BE2C (cell line): ENCODE results near the gene ACKR3.

Experiments used
- DNase-seq: peaks from one replicate; pipeline ENCODE4 v3.0.0-alpha.2; 2020
- H3K27me3 ChIP-seq: fragments of 250-450 bp; sonication (Bioruptor Pico); 2 replicates; pipeline ENCODE4 v1.5.1; 2020; ENCODE audit warnings: mild to moderate bottlenecking
- H3K36me3 ChIP-seq: fragments of 250-450 bp; sonication (Bioruptor Pico); 2 replicates; pipeline ENCODE4 v1.5.1; 2020; ENCODE audit warnings: mild to moderate bottlenecking
- H3K4me1 ChIP-seq: fragments of 250-450 bp; sonication (Bioruptor Pico); 2 replicates; pipeline ENCODE4 v1.5.1; 2020
- H3K4me3 ChIP-seq: 2 replicates; pipeline ENCODE4 v1.5.1; 2011; ENCODE audit warnings: low read depth, low read length
- H3K9me3 ChIP-seq: fragments of 250-450 bp; sonication (Bioruptor Pico); 2 replicates; pipeline ENCODE4 v1.5.1; 2020
- CTCF ChIP-seq: IDR thresholded peaks from 2 replicates; pipeline ENCODE4 v1.5.1; 2012; ENCODE audit warnings: mild to moderate bottlenecking, low read depth, low read length

ACKR3 gene

GRCh38 chr2:236554629-236555282 is 14.9 kb upstream of the ACKR3 start:
- DNase-seq, result no peak
- Histone ChIP-seq H3K9me3 (no peaks in the 10 kb centered on the region), H3K4me1 (no peaks in the 10 kb centered on the region), H3K4me3 (no peak overlapping the region), H3K27me3 (peaks cover 9% of the 10 kb centered on the region; the same call in 1 of the 2 replicates), H3K36me3 (no peaks in the 10 kb centered on the region)
- no peak for TF ChIP-seq CTCF

GRCh38 chr2:236555481-236555880 is 14.1 kb upstream of the ACKR3 start:
- Histone ChIP-seq H3K4me1 (no peaks in the 10 kb centered on the region), H3K36me3 (no peaks in the 10 kb centered on the region), H3K27me3 (peaks cover 9% of the 10 kb centered on the region; the same call in 1 of the 2 replicates), H3K9me3 (no peaks in the 10 kb centered on the region), H3K4me3 (no peak overlapping the region)
- TF ChIP-seq CTCF, result no peak
- DNase-seq, result no peak

- no peak for TF ChIP-seq CTCF
- no peaks in the 10 kb centered on the region for H3K9me3 ChIP-seq
These were observed 12.2 kb upstream of the ACKR3 start for GRCh38 chr2:236557306-236558030.

GRCh38 chr2:236558036-236558435 is 11.6 kb upstream of the ACKR3 start:
- no peak overlapping the region for H3K4me3 ChIP-seq
- no peaks in the 10 kb centered on the region for H3K4me1 ChIP-seq
- TF ChIP-seq CTCF, result no peak
- no peaks in the 10 kb centered on the region for H3K36me3 ChIP-seq
- no peaks in the 10 kb centered on the region for H3K9me3 ChIP-seq
- DNase-seq, result no peak
- peaks cover 9% of the 10 kb centered on the region; the same call in 1 of the 2 replicates for H3K27me3 ChIP-seq

More at GRCh38 chr2:236557306-236558030, 12.2 kb upstream of the ACKR3 start:
- Histone ChIP-seq H3K27me3 (peaks cover 9% of the 10 kb centered on the region; the same call in 1 of the 2 replicates), H3K4me1 (no peaks in the 10 kb centered on the region), H3K4me3 (no peak overlapping the region), H3K36me3 (no peaks in the 10 kb centered on the region)
- no peak for DNase-seq

GRCh38 chr2:236558993-236559978 is 10.3 kb upstream of the ACKR3 start:
- no peak for TF ChIP-seq CTCF
- H3K4me3 ChIP-seq, result no peak overlapping the region
- DNase-seq, result no peak
- peaks cover 5% of the 10 kb centered on the region; the same call in 1 of the 2 replicates for H3K27me3 ChIP-seq
- no peaks in the 10 kb centered on the region for H3K9me3 ChIP-seq
- no peaks in the 10 kb centered on the region for H3K36me3 ChIP-seq
- no peaks in the 10 kb centered on the region for H3K4me1 ChIP-seq
